HepG2 (cell line): ENCODE results near the gene VIPR1.

Experiments
- CREM ChIP-seq, 2 experiments: sonication (generic) in 1 of 2; formaldehyde crosslinking in 1 of 2; IDR thresholded peaks; 2 replicates each; pipeline versions ENCODE4 v1.4.0 to v1.6.1; 2016 to 2020; ENCODE audit warnings: antibody characterized with exemption in 1 of 2, mild to moderate bottlenecking in 1 of 2, missing genetic modification reagents in 1 of 2
- CTCF ChIP-seq: sonication (generic); formaldehyde crosslinking; IDR thresholded peaks from 2 replicates; pipeline ENCODE4 v1.5.0; 2020; ENCODE audit warnings: mild to moderate bottlenecking, missing genetic modification reagents, moderate library complexity
- ETV5 ChIP-seq: IDR thresholded peaks from 2 replicates; pipeline ENCODE4 v1.6.1; 2018; ENCODE audit warnings: missing biosample characterization, missing genetic modification reagents, inconsistent platforms, borderline replicate concordance
- FOXP4 ChIP-seq: sonication (generic); formaldehyde crosslinking; IDR thresholded peaks from 2 replicates; pipeline ENCODE4 v1.4.0; 2020; ENCODE audit warnings: missing genetic modification reagents
- HDAC6 ChIP-seq: fragments of 200-600 bp; sonication (generic); IDR thresholded peaks from 2 replicates; pipeline ENCODE4 v1.7.0; 2017; ENCODE audit warnings: mild to moderate bottlenecking, antibody characterized with exemption, low read length, low read depth
- MYC ChIP-seq: sonication (generic); formaldehyde crosslinking; IDR thresholded peaks from 2 replicates; pipeline ENCODE4 v1.9.0; 2021; ENCODE audit warnings: missing genetic modification reagents, borderline replicate concordance
- NR2F6 ChIP-seq, 2 experiments: IDR thresholded peaks; 2 replicates each; pipeline ENCODE4 v1.6.1; 2016; ENCODE audit warnings: antibody characterized with exemption in 1 of 2, mild to moderate bottlenecking in 1 of 2
- SMC3 ChIP-seq: IDR thresholded peaks from 2 replicates; pipeline ENCODE4 v1.6.1; 2011; ENCODE audit warnings: low read length, improper control_type of control experiment
- ZFP36L1 ChIP-seq: sonication (generic); formaldehyde crosslinking; IDR thresholded peaks from 2 replicates; pipeline ENCODE4 v1.8.0; 2022; ENCODE audit warnings: mild to moderate bottlenecking, missing genetic modification reagents, moderate library complexity
- ZNF101 ChIP-seq: sonication (generic); formaldehyde crosslinking; IDR thresholded peaks from 2 replicates; pipeline ENCODE4 v1.4.0; 2020; ENCODE audit warnings: mild to moderate bottlenecking, low read depth, missing genetic modification reagents, borderline replicate concordance
- ZNF329 ChIP-seq: sonication (generic); formaldehyde crosslinking; IDR thresholded peaks from 2 replicates; pipeline ENCODE4 v1.9.0; 2021; ENCODE audit warnings: low read depth, mild to moderate bottlenecking, missing genetic modification reagents

GRCh38 chr3:42533161-42533897, 30.9 kb downstream of the VIPR1 start:
- TF ChIP-seq ZFP36L1 (no peak), CREM (IDR thresholded peaks at IDR 0.05) (no peak), CREM (CRISPR knock-in tag; IDR thresholded peaks at IDR 0.05) (no peak), CTCF (CRISPR knock-in tag) (no peak), NR2F6 (IDR thresholded peaks at IDR 0.05) (no peak), NR2F6 (CRISPR knock-in tag; IDR thresholded peaks at IDR 0.05) (no peak), SMC3 (no peak), MYC (no peak), ETV5 (CRISPR knock-in tag) (no peak), HDAC6 (no peak), ZNF101 (CRISPR knock-in tag) (no peak), FOXP4 (no peak), ZNF329 (CRISPR knock-in tag) (no peak)
